Raji (cell line): Measurements from ENCODE around the gene MRPL11.

Experiments
- POLR2A ChIP-seq: IDR thresholded peaks from 2 replicates; pipeline ENCODE4 v1.6.1; 2011; ENCODE audit warnings: low read depth, low read length, control low read depth; ENCODE audit not compliant: insufficient read depth

Gene MRPL11

GRCh38 chr11:66386171-66387069 lies 52.2 kb downstream of the MRPL11 start:
- no peak for TF ChIP-seq POLR2A
